Measurements from ENCODE around the gene KISS1.
"Not testable (repeated sequence)": the region's sequence is repeated elsewhere in the genome, so short reads cannot be mapped to it uniquely, and the experiment has no call there.

The KISS1 gene, protein sequence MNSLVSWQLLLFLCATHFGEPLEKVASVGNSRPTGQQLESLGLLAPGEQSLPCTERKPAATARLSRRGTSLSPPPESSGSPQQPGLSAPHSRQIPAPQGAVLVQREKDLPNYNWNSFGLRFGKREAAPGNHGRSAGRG

DNA sequence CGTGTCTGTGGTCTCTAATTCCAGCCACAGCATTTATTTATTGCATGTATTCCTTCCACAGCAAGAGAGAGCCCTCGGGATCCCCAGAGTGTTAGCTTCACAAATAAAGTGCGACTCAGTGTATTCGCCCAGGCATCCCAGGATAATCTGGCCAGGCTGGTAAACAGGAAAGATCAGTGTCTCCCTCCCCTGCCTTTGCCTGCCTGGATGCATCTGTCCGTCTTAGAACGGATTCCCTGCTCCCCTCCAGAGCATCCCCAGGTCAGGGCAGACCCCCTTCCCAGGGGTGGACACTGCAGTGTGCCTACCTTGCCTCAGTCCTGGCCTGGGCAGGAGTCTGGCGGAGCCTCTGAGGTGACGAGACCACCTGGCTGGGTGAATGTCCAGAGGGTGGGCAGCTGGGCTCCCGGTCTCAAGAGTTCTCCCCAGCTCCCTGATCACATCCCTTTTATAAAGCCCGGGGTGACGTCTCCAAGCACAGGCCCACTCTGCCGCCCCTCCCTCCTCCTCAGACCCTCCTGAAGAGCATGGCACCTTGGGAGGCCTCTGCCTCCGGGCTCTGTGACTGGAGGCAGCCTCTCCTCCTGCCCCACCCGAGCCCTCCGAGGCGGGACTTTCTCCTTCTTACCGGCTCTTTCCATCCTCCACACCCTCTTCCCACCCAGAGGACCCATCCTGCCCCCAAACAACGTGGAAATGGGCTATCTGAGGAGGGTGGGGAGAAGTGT, at the start of gene KISS1:
TSS of gene KISS1 (minus strand) at position 424 of the 728 bp plus-strand sequence. CDS start 3,615 bp downstream, outside the sequence.
- DNase-seq (ENCODE audit: insufficient read length, low spot score) = no peak
- no peak for FAIRE-seq

DNA sequence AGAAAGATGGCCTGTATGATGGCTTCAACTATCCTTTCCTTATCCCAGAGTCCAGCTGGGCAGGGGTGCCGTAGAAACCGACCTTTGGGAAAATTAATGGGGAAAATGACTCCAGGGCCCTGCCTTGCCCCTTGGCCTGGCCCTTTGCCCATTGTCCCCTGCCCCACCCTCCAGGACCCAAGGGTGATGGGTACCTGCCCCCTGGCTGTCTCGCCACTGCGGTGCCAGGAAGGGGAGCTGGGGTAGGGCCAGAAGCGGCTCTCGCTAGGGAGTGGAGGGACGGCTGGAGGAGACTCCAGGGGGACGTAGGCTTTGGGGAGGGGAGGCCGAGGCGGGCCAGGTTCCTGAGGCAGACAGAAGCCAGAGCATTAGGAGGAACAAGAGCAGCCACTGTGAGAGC, 46.6 kb upstream of the KISS1 start:
- FAIRE-seq (no peak), DNase-seq (ENCODE audit: insufficient read length, low spot score) (no peak)

DNA sequence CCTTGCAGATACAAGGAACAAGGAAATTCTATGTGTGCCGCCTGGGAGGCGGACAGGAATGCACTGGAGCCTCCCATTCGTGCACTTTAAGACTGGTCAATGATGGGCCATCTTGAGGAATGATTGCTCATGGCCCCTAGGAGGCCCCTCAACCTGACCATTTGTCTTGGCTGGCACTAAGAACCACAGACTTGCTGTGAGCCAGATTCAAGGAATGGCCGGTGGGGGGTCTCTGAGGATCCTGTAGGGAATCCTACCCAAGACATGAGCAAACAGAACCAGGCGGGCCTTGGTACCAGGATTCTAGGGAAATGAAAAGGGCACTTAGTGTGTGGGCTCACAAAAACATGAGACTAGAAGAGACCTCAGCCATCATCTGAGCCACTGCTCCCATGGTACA, 45.6 kb upstream of the KISS1 start:
- no peak for FAIRE-seq

DNA sequence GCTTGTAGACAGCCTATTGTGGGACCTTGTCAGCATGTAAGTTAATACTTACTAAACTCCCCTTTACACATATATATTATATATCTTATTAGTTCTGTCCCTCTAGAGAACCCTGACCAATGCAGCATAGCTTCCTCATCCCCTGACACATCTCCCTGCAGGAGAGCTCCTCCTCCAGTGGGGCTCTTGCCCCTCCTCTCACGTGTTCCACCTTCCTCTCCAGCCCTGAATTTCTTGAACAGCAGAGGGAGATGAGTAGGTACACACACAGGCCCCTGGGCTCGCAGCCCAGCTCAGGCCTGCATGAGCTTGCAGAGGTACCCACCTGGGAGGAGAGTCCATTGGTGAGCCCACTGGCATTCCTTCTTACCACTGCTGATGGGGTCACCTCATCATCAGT, 44.8 kb upstream of the KISS1 start:
- FAIRE-seq = no peak
- no peak for DNase-seq (ENCODE audit: insufficient read length, low spot score)

More for the DNA sequence above, 45.6 kb upstream of the KISS1 start:
- DNase-seq (ENCODE audit: insufficient read length, low spot score) = no peak

DNA sequence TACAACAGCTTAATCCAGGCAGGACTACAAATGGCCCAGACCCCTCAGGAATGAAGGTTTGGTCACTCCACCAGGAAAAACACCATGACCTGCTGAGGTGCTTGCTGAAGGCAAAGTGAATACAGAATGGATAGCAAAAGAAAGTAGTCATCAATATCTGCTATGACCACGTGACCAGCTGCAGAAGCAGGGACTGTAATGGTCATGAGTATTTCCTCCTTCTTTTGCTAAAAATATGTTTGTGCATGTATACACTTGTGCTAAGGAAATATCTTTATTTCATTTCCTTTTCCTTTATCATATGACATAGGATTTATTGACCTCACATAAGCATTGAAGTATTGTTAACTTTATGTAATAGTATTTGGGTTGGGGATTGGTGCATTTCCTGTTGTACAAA, 43.9 kb upstream of the KISS1 start:
- no peak for FAIRE-seq
- DNase-seq (ENCODE audit: insufficient read length, low spot score) = no peak

DNA sequence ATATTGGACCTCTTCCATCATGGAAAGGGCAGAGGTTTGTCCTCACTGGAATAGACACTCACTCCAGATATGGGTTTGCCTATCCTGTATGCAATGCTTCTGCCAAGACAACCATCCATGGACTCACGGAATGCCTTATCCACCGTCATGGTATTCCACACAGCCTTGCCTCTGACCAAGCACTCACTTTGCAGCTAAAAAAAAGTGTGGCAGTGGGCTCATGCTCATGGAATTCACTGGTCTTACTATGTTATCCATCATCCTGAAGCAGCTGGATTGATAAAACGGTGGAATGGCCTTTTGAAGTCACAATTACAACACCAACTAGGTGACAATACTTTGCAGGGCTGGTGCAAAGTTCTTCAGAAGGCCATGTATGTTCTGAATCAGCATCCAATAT, 43.1 kb upstream of the KISS1 start:
- FAIRE-seq; DNase-seq (ENCODE audit: insufficient read length, low spot score): not testable (repeated sequence)

DNA sequence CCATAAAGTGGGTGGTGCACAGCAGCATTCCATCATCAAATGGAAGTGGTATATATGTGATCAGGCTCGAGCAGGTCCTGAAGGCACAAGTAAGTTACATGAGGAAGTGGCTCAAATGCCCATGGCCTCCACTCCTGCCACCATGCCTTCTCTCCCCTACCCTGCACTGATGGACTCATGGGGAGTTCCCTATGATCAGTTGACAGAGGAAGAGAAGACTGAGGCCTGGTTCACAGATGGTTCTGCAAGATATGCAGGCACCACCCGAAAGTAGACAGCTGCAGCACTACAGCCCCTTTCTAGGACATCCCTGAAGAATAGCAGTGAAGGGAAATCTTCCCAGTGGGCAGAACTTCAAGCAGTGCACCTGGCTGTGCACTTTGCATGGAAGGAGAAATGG, 42.2 kb upstream of the KISS1 start:
- FAIRE-seq; DNase-seq (ENCODE audit: insufficient read length, low spot score): not testable (repeated sequence)

DNA sequence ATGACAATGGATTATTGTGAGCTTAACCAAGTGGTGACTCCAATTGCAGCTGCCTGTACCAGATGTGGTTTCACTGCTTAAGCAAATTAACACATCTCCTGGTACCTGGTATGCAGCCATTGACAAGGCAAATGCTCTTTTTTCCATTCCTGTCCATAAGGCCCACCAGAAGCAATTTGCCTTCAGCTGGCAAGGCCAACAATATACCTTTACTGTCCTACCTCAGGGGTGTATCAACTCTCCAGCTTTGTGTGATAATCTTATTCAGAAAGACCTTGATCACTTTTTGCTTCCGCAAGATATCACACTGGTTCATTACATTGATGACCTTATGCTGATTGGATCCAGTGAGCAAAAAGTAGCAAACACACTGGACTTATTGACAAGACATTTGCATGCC, 41.2 kb upstream of the KISS1 start:
- not testable (repeated sequence) for DNase-seq (ENCODE audit: insufficient read length, low spot score); FAIRE-seq

DNA sequence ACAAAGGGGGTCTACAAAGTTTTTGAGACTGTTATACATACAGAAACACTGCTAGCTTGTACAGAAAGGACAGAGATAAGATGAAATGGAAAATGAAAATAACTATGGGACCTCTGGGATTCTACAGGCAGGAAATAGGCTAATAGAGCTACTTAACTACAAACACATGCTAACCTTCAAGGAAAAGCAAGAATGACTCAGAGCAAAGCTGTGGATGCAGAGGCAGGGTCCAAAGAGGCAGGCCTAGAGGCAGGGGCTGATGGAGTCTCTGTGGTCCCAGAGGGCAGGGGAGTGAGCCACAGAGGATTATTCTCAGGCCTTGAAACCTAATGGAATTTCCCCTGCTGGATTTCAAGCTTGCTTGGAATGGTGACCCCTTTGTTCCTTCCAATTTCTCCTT, 36.2 kb upstream of the KISS1 start:
- FAIRE-seq = no peak
- no peak for DNase-seq (ENCODE audit: insufficient read length, low spot score)

DNA sequence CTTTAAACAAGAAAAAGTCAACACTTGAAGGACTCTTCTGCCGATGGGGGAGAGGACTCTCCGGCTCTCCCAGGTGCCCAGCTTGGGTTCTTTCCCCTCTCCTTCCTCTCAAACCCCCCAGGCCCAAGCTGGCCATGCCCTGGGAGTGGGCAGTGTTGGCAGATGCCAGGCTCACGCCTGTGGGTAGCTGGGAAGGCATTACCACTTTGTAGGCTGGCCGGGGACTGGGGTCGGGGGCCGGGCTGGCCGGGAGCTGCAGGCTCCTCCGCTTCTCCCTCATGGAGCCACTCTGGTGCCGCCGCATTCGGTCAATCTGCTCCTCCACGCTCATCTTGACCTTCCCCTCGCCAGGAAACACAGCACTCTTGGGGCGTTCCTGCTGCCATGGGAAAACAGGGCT, 33.9 kb upstream of the KISS1 start:
- FAIRE-seq = no peak
- DNase-seq (ENCODE audit: insufficient read length, low spot score) = no peak

DNA sequence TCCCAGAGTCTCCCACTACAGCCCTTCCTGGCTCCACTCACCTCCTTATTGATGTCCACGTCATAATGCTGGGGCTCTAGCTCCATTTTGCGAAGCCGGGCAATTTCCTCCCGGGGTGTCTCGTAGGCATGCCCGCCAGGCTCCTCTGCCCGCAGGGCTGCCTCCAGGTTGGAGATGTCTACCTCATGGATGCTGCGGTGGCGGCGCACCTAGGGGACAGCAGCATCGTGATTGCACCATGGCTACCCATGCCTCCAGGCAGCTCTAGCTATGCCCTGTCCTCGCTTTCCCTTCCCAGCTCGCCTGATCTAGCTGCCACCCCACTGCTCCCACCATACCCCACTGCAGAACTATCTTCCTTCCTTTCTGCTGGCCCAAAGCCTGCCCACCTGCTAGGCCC, 32.6 kb upstream of the KISS1 start:
- no peak for DNase-seq (ENCODE audit: insufficient read length, low spot score)
- no peak for FAIRE-seq

DNA sequence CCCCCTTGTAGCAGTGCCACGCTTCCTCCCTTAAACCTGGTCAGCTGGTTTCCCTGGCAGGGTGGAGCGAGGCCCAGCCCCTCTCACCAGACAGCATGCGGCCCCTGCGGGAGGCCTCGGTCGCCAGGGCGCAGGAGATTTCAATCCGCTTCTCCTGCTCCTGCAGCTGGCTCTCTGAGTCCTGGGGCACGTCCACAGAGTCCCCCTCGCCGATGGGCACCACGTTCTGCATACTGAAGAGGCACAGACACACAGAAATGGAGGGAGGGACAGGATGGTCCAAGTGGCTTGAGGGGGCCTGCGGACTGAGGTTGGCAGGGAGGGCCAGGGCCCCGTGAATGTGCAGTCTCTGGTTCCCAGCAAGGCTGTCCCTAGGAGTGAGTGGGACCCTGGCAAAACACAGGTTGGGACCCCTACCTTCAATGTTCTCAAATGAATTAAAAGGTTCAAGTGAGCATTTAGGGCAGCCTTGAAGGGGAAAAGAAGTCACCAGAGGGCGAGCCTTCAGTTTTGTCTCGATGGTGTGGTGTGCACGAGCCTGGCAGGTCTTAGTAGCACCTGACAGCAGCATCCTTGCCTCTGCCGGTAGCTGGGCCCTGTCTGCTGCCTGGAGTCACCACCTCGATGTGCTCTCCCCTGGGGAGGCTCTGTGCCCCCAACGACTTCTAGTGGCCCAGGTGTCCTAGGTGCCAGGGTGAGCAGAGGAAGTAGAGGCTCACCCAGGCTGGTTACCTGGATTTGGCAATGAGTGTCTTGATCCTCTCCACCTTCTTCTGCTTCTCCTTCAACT, 31.9 kb upstream of the KISS1 start:
- FAIRE-seq (no peak), DNase-seq (ENCODE audit: insufficient read length, low spot score) (no peak)

DNA sequence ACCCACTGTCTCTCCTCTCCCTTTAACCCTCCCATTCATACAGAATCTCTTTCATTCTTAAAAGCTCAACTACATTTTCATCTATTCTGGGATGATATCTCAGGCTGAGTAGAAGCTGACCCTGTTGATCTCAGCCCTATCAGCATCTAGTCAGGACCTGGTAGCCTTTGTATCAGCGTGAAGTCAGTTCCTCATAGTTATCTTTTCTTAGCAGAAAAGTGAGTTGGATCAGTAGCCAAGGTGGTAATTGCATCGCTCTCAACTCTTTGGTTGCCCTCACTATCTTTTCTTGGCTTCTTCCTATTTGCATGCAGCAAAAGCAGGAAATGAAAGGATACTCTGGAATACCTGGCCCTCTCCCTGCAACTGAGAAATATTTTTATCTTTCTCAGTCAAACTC, 31.1 kb upstream of the KISS1 start:
- DNase-seq (ENCODE audit: insufficient read length, low spot score) (no peak), FAIRE-seq (no peak)

DNA sequence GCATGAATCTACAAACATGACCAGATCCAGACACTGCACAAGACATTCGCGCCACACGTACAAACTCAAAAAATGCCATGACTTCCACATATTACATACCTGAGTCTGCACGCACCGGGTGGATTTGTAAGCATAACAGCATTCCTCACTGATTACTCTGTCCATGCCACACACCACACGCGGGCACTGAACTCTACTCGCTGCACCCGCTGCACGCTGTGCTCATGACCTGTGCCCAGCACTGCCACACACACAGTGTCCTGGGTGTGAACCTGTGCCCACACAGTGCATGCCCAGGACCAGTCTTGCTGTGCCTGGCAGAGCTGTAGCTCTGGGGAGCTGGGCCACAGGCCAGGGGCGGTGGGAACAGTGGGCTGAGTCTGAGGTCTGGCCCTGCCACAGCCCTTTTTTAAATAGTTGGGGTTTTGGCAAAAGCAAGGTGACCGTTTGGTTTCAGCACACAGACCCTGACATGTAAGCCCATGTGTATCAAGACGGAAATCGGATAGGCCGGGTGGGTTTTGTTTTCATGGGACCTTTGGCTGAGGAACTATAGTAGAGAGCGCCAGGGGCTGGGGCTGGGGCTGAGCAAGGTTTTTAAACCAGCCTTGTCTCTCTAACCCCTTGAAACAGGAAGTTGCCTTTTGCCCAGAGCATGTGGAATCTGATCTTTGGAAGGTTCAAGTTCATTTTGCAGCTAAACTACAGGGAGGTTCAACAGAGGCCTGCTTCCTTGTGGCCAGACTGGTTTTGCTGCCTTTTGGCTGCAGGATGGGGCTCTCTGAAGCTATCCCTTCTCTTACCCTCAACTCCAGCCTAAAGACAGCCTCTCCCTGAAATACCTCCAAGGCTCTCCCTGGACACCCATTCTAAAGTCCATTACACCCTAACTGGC, 29.8 kb upstream of the KISS1 start:
- peak; percentile 46 for FAIRE-seq
- DNase-seq (ENCODE audit: insufficient read length, low spot score) = no peak

DNA sequence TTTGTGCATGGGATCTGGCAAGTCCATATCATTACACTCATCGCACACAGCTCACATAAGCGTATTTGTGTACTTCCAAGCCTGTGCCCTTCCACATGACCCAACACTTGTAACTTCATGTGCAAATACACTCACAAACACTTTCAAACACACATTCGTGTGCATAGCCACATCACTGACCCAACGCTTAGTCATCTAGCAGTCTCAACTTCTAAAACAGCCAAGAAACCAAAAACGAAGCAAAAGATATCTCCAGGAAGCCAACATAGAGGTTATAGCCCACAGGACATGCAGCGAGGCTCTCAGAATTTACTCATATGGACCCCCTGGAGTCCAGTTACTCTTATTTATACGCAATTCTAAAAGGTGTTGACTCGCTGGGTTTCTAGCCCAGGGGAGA, 28.4 kb upstream of the KISS1 start:
- FAIRE-seq (no peak), DNase-seq (ENCODE audit: insufficient read length, low spot score) (no peak)

DNA sequence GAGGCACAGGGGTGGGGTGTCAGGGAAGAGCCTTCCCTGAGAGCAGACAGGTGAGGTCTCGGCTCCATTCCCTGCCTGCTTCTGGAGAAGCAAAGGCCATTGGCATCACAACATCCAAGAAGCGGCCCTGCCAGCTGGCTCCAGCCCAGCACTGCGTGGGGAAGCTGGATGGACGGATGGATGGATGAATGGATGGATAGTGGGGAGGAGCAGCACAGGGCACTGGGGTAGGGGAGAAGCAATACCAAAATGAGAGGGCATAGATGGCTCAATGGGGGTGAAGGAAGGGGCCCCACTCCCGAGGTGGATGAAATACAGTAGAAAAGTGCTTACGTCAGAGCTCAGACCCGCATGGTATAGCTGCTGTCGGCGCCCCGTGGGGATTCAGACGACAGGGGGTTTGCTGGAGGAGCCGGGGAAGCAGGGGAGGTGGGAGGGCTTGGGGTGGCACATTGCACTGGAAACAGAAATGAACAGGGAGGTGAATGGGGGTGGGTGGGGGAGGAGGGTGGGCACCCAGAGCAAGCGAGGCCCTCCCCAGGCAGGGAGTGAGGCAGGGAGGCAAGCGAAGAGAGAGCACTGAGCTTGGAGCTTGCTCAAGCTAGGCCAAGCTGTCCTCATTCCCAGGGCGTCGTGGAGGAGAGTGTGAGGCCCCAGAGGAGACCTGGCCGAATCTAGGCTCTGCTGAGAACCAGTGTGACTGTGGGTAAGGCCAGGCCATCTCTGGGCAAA, 27.0 kb upstream of the KISS1 start:
- FAIRE-seq = no peak

DNA sequence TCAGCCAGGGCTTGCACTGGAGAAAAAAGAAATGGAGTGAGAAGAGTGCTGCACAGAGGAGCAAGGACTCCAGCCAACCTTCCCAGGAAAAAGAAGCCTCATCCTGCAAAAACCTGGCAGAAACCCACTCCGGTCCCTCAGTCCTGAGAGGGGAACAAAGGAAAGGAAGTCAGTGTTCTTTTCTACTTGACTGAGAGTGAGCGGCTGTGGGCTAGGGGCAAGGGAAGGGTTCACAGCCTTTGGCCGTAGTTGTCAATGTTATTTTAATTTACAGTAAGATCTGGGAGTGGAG, 26.4 kb upstream of the KISS1 start:
- FAIRE-seq = no peak
- DNase-seq (ENCODE audit: insufficient read length, low spot score) = no peak

More for the DNA sequence above, 27.0 kb upstream of the KISS1 start:
- no peak for DNase-seq (ENCODE audit: insufficient read length, low spot score)

DNA sequence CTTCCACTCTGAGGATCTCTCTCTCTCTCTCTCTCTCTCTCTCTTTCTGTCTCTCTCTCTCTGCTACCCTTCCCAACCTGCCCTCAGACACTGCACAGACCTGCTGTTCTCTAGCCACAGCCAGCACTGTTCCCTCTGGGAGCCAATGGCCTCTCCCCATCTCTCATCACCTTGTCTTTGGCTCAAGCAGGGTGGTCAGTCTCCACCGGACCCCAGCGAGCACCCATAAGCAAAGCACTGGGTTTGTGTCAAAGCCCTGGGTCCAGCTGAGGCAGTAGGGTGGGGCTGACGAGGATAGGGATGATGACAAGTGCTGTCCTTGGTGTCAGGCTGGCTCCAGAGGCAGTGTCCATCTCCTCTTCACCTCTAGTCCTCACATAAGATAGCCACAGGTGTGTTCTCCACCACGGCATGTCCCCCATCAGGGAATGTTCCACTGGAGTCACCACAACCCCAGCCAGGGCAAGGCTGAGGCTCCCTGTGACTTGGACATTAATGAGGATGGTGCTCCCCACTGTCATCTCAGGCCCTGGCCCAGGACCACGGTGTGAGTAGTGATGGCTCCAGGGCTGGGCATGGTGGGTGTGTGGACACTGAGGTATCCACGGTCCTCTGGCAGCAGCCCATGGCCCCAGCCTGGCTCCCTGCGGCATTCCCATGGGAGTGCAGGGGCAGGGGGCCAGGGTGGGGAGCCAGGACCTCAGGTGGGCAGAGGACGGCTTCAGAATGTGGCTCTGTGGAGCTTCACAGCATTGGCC, 25.9 kb upstream of the KISS1 start:
- FAIRE-seq (no peak), DNase-seq (ENCODE audit: insufficient read length, low spot score) (no peak)

DNA sequence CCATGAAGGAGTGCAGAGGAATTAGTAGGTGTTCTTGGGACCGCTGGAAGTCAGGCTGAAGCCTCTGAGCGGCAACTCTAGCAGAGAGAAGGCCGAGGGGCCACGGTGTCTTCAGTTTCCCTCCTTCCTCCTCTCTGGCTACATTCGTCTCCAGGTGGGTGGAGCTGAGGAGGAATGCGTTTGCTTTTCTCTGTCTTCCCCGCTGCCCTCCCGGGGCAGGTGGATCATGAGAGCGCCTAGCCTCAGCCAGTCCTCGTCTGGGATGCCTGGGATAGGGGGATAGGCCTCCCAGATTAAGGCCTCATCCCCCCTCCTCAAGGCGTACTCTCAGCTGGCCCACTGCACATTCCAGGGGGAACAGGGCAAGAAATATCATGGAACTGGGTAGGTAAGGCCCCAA, 25.0 kb upstream of the KISS1 start:
- DNase-seq (ENCODE audit: insufficient read length, low spot score) (no peak), FAIRE-seq (no peak)

Measured in HTR-8/SVneo (cell line).